H1 (cell line): ENCODE results near the gene EPB41L5. TPM values are rescaled to one million over a fixed set of nuclear protein-coding genes. Genes with fewer than 3 reads are reported as not detected.

Source experiments
- CTCF ChIA-PET: fragments of 300-600 bp; sonication (Branson Sonifier 250); formaldehyde crosslinking; loops from one replicate; lab custom pipeline; 2021; ENCODE audit not compliant: partially characterized antibody; lab: Charles Lee
- POLR2A ChIA-PET: fragments of 300-600 bp; sonication (Branson Sonifier 250); formaldehyde crosslinking; loops from one replicate; lab custom pipeline; 2021; ENCODE audit warnings: inconsistent platforms; ENCODE audit not compliant: partially characterized antibody; lab: Charles Lee
- DNase-seq, 2 experiments: peaks; one replicate each; pipeline versions ENCODE4 v3.0.0 to v3.0.0-alpha.2; 2010 to 2022; ENCODE audit warnings: low spot score in 2 of 2, low read depth in 1 of 2, mixed read lengths in 1 of 2
- FAIRE-seq: peaks from 2 replicates; lab custom pipeline; 2011; peaks lifted over from hg19 to GRCh38; lab: Jason Lieb, UNC
- H2AFZ ChIP-seq: 2 replicates; pipeline ENCODE4 v1.8.1; 2012; ENCODE audit warnings: low read length, inconsistent platforms
- H2AK5ac ChIP-seq: 2 replicates; pipeline ENCODE4 v1.6.1; 2013; ENCODE audit warnings: low read depth, low read length
- H2BK120ac ChIP-seq: replicated peaks from 2 replicates; pipeline ENCODE3; 2013; ENCODE audit warnings: low read depth, low read length, inconsistent platforms
- H2BK12ac ChIP-seq: 2 replicates; pipeline ENCODE4 v1.6.1; 2013; ENCODE audit warnings: low read depth, low read length
- H2BK15ac ChIP-seq: 2 replicates; pipeline ENCODE4 v1.6.1; 2013; ENCODE audit warnings: low read length
- H2BK20ac ChIP-seq: 2 replicates; pipeline ENCODE4 v1.6.1; 2013; ENCODE audit warnings: low read length
- H2BK5ac ChIP-seq: 2 replicates; pipeline ENCODE4 v1.6.1; 2013; ENCODE audit warnings: low read depth, low read length
- H3K14ac ChIP-seq: 2 replicates; pipeline ENCODE4 v1.6.1; 2013; ENCODE audit warnings: inconsistent platforms; ENCODE audit not compliant: insufficient read length
- H3K18ac ChIP-seq: 2 replicates; pipeline ENCODE4 v1.6.1; 2013; ENCODE audit warnings: low read length; ENCODE audit errors: extremely low read depth
- H3K23ac ChIP-seq: 2 replicates; pipeline ENCODE4 v1.6.1; 2013; ENCODE audit warnings: inconsistent platforms; ENCODE audit not compliant: insufficient read length
- H3K23me2 ChIP-seq: 2 replicates; pipeline ENCODE4 v1.6.1; 2013; ENCODE audit warnings: low read depth, low read length
- H3K27ac ChIP-seq: 2 replicates; pipeline ENCODE4 v1.6.1; 2011; ENCODE audit warnings: low read depth, low read length, inconsistent platforms
- H3K27me3 ChIP-seq, 4 experiments: replicated peaks in 1 of 4; 1 replicate in 1 of 4; 2 replicates in 3 of 4; pipeline versions ENCODE4 v1.6.1 to v1.8.1; 2011 to 2013; ENCODE audit warnings: low read length in 3 of 4, mild to moderate bottlenecking in 3 of 4, inconsistent platforms in 2 of 4, mixed read lengths in 2 of 4, moderate library complexity in 1 of 4; ENCODE audit not compliant: control insufficient read depth in 3 of 4, insufficient read depth in 3 of 4; ENCODE audit errors: extremely low read depth in 1 of 4
- H3K36me3 ChIP-seq, 4 experiments: 2 replicates each; pipeline versions ENCODE4 v1.6.1 to v1.8.1; 2011 to 2013; ENCODE audit warnings: mild to moderate bottlenecking in 4 of 4, low read length in 3 of 4, moderate library complexity in 2 of 4, control low read depth in 1 of 4, inconsistent platforms in 1 of 4; ENCODE audit not compliant: insufficient read depth in 4 of 4, control insufficient read depth in 2 of 4
- H3K4ac ChIP-seq: replicated peaks from 2 replicates; pipeline ENCODE3; 2013; ENCODE audit warnings: low read length, low read depth, mixed read lengths, inconsistent platforms; ENCODE audit not compliant: insufficient read length
- H3K4me1 ChIP-seq, 4 experiments: replicated peaks in 1 of 4; 1 replicate in 1 of 4; 2 replicates in 3 of 4; pipeline versions ENCODE4 v1.6.1 to v1.8.1; 2011 to 2013; ENCODE audit warnings: low read length in 3 of 4, inconsistent platforms in 2 of 4, mixed read lengths in 1 of 4; ENCODE audit not compliant: insufficient read depth in 4 of 4, control insufficient read depth in 3 of 4
- H3K4me2 ChIP-seq, 2 experiments: 2 replicates each; pipeline versions ENCODE4 v1.6.1 to v1.8.1; 2011 to 2013; ENCODE audit warnings: low read depth in 2 of 2, low read length in 2 of 2, control low read depth in 1 of 2, inconsistent platforms in 1 of 2, mild to moderate bottlenecking in 1 of 2; ENCODE audit not compliant: insufficient read depth in 1 of 2
- H3K4me3 ChIP-seq, 4 experiments: fragments of 200-600, 300-600 bp in 1 of 4; sonication (generic), shearing (Covaris generic), sonication (Bioruptor Twin) in 1 of 4; 2 replicates each; pipeline versions ENCODE4 v1.5.1 to v1.8.1; 2011 to 2016; ENCODE audit warnings: low read length in 4 of 4, low read depth in 3 of 4, control low read depth in 2 of 4, inconsistent platforms in 2 of 4, mild to moderate bottlenecking in 2 of 4, mixed read lengths in 1 of 4, moderate library complexity in 1 of 4; ENCODE audit not compliant: insufficient read depth in 2 of 4; ENCODE audit errors: extremely low read depth in 1 of 4
- H3K56ac ChIP-seq: replicated peaks from 2 replicates; pipeline ENCODE3; 2013; ENCODE audit warnings: low read depth, mild to moderate bottlenecking, mixed read lengths, low read length, inconsistent platforms; ENCODE audit not compliant: insufficient read length
- H3K79me1 ChIP-seq: 2 replicates; pipeline ENCODE4 v1.6.1; 2013; ENCODE audit warnings: low read depth, low read length, control low read depth
- H3K79me2 ChIP-seq, 2 experiments: 2 replicates each; pipeline versions ENCODE4 v1.6.1 to v1.8.1; 2012 to 2013; ENCODE audit warnings: low read length in 2 of 2, mild to moderate bottlenecking in 2 of 2, inconsistent platforms in 1 of 2; ENCODE audit not compliant: insufficient read depth in 2 of 2, control insufficient read depth in 1 of 2
- H3K9ac ChIP-seq, 4 experiments: replicated peaks in 1 of 4; 1 replicate in 1 of 4; 2 replicates in 3 of 4; pipeline versions ENCODE4 v1.6.1 to v1.8.1; 2011 to 2013; ENCODE audit warnings: low read depth in 3 of 4, low read length in 3 of 4, control low read depth in 2 of 4, mild to moderate bottlenecking in 2 of 4, moderate library complexity in 2 of 4, inconsistent platforms in 1 of 4; ENCODE audit errors: extremely low read depth in 1 of 4
- H3K9me3 ChIP-seq, 2 experiments: 2 replicates each; pipeline versions ENCODE4 v1.6.1 to v1.8.1; 2012 to 2013; ENCODE audit warnings: mild to moderate bottlenecking in 2 of 2, moderate library complexity in 2 of 2, control low read depth in 1 of 2, inconsistent platforms in 1 of 2, low read depth in 1 of 2, low read length in 1 of 2, mixed read lengths in 1 of 2; ENCODE audit not compliant: insufficient read depth in 2 of 2
- H4K20me1 ChIP-seq, 2 experiments: replicated peaks in 1 of 2; 2 replicates each; pipeline versions ENCODE3 to v1.8.1; 2011 to 2013; ENCODE audit warnings: inconsistent platforms in 2 of 2, low read length in 2 of 2, mild to moderate bottlenecking in 1 of 2; ENCODE audit not compliant: insufficient read depth in 2 of 2, control insufficient read depth in 1 of 2
- H4K5ac ChIP-seq: 2 replicates; pipeline ENCODE4 v1.6.1; 2013; ENCODE audit warnings: low read length, low read depth, mixed read lengths, inconsistent platforms; ENCODE audit not compliant: insufficient read length
- H4K8ac ChIP-seq: 2 replicates; pipeline ENCODE4 v1.8.0; 2013; ENCODE audit warnings: mild to moderate bottlenecking, moderate library complexity, low read length, inconsistent platforms; ENCODE audit not compliant: insufficient read depth; ENCODE audit errors: extremely low read depth
- H4K91ac ChIP-seq: replicated peaks from 2 replicates; pipeline ENCODE3; 2013; ENCODE audit warnings: low read length, mixed read lengths, inconsistent platforms; ENCODE audit not compliant: insufficient read length
- YY1 ChIP-seq: IDR thresholded peaks from 2 replicates; pipeline ENCODE4 v1.6.1; 2011; ENCODE audit warnings: low read depth, mild to moderate bottlenecking, low read length
- WGBS, 2 experiments: shearing (Covaris generic) in 1 of 2; methylation state at CpG; one replicate each; pipeline versions ENCODE4 v1.1.6 to v1.1.7; 2013 to 2015; ENCODE audit warnings: low lambda C conversion rate in 2 of 2, mixed read lengths in 2 of 2, inconsistent platforms in 1 of 2, low coverage in 1 of 2, missing lambda C conversion rate in 1 of 2; ENCODE audit not compliant: insufficient replicate concordance in 2 of 2, insufficient coverage in 1 of 2, insufficient read length in 1 of 2; ENCODE audit errors: extremely low coverage in 1 of 2, missing lambda C conversion rate in 1 of 2; 5-methylcytosine and 5-hydroxymethylcytosine counted together
- polyA plus RNA-seq, 7 experiments: library from polyadenylated mRNA; depleted of rRNA in 3 of 7; stranded (reverse) in 5 of 7; unstranded in 2 of 7; fragments of >200 nt in 5 of 7; fragments of 200-250 nt in 2 of 7; gene quantifications; 1 replicate in 5 of 7; 2 replicates in 1 of 7; 4 replicates in 1 of 7; pipeline versions ENCODE4 v1.2.1 to v1.2.3, GENCODE V29; 2011 to 2013; ENCODE audit warnings: missing spikeins in 2 of 7, mixed read lengths in 2 of 7
- total RNA-seq: library from RNA; stranded (reverse); fragmentation: NEBNext Ultra II Directional; extraction: Animal tissue kit (Norgen Biotek cat#: 25700); gene quantifications from 2 replicates; pipeline ENCODE4 v1.2.1, GENCODE V29; 2021

Gene EPB41L5
- total and polyA plus RNA-seq, 2 of the 8 experiments (the other 6 are each of a cell fraction or from before 2014, with no cell fraction given): 13.5 to 32.3 TPM

GRCh38 chr2:120132190-120132589 lies 119.3 kb downstream of the EPB41L5 start:
- FAIRE-seq (no peak), DNase-seq (no peak)
- Histone ChIP-seq H3K4me3 (no peak overlapping the region), H2BK12ac (no peak overlapping the region), H3K18ac (no peak overlapping the region), H4K8ac (no peak overlapping the region), H2AFZ (no peak overlapping the region), H4K91ac (no peak overlapping the region), H2BK20ac (no peak overlapping the region), H3K23me2 (no peaks in the 10 kb centered on the region), H2BK15ac (no peak overlapping the region), H3K27me3 (no peaks in the 10 kb centered on the region), H3K4me1 (peaks cover 0 to 3% (median 0%) of the 10 kb centered on the region in 4 experiments; a peak in 3 of 7 replicates), H2BK5ac (no peak overlapping the region), H3K36me3 (peaks cover 0 to 15% (median 2%) of the 10 kb centered on the region in 4 experiments; a peak in 6 of 8 replicates), H3K9ac (no peak overlapping the region), H3K27ac (no peak overlapping the region), H4K5ac (no peak overlapping the region), H3K14ac (no peak overlapping the region), H3K4ac (no peak overlapping the region), H3K79me2 (no peaks in the 10 kb centered on the region), H3K23ac (no peak overlapping the region), H4K20me1 (no peaks in the 10 kb centered on the region), H3K79me1 (no peaks in the 10 kb centered on the region), H2BK120ac (no peak overlapping the region), H3K9me3 (no peaks in the 10 kb centered on the region), H3K4me2 (no peak overlapping the region), H2AK5ac (no peak overlapping the region), H3K56ac (no peak overlapping the region)
- ChIA-PET POLR2A (no interaction called here), CTCF (interaction anchor here (0.6 to 2.4 kb wide), 4 partner anchors 43 to 823 kb away, joined by 3 to 11 read pairs (median 3); no protein-coding TSS in a partner anchor)
- 91% methylated on average over 5 of the region's 5 CpGs; no CpG with 5 or more reads in 1 of the 2 experiments for WGBS, 2 experiments
- no peak for TF ChIP-seq YY1
